Adrenal gland (tissue), 12 donors: ENCODE data around the gene PLXNA4. TPM values are rescaled to one million over a fixed set of nuclear protein-coding genes. Genes with fewer than 3 reads are reported as not detected.
A peak's percentile ranks its signal among the peaks of the same experiment; 100 is the strongest.

Source experiments
- DNase-seq, 7 donors: peaks; one replicate each; pipeline ENCODE4 v3.0.0-alpha.2; 2019 to 2020
- H3K27ac ChIP-seq, 5 donors: fragments of 200-600 bp; sonication (generic) in 4 of 5; 1 replicate in 3 of 5; 2 replicates in 2 of 5; pipeline versions ENCODE4 v1.5.1 to v1.8.0; 2016 to 2020; ENCODE audit warnings: mild to moderate bottlenecking in 1 of 5
- H3K27me3 ChIP-seq: fragments of 200-600 bp; 2 replicates; pipeline ENCODE4 v1.8.0; 2021
- H3K36me3 ChIP-seq, 2 donors: fragments of 200-600 bp; replicated peaks in 1 of 2; 1 replicate in 1 of 2; 2 replicates in 1 of 2; pipeline versions ENCODE4 v1.5.1 to v1.8.0; 2018 to 2022
- H3K4me1 ChIP-seq, 2 donors: fragments of 200-600 bp; replicated peaks in 1 of 2; 1 replicate in 1 of 2; 2 replicates in 1 of 2; pipeline versions ENCODE4 v1.5.1 to v1.8.0; 2018 to 2021
- H3K4me3 ChIP-seq, 4 donors: fragments of 200-600 bp; sonication (generic) in 3 of 4; one replicate each; pipeline ENCODE4 v1.5.1; 2016 to 2018
- H3K9me3 ChIP-seq, 3 donors: fragments of 200-600 bp; sonication (generic) in 1 of 3; replicated peaks in 1 of 3; 1 replicate in 2 of 3; 2 replicates in 1 of 3; pipeline versions ENCODE4 v1.5.1 to v1.8.0; 2016 to 2021
- POLR2A ChIP-seq, 2 donors: fragments of 450-650 bp; IDR thresholded peaks; one replicate each; pipeline ENCODE4 v1.6.1; 2017; ENCODE audit warnings: antibody characterized with exemption in 2 of 2, mild to moderate bottlenecking in 2 of 2, moderate library complexity in 1 of 2
- WGBS, 4 donors: extraction: QIAGEN DNeasy Blood & Tissue Kit in 2 of 4; methylation state at CpG; one replicate each; pipeline versions ENCODE4 v1.1.5 to v1.1.7; 2013 to 2017; 5-methylcytosine and 5-hydroxymethylcytosine counted together
- intact Hi-C, 2 donors: fragments of 100-400 bp; cut with DNase I; formaldehyde crosslinking; loops; one replicate each; pipeline versions ENCODE4 v1.14.1 to v1.15.0; 2022 to 2023
- polyA plus RNA-seq, 3 donors: library from polyadenylated mRNA; stranded (reverse); fragments of 200-250 nt in 2 of 3; fragments of 350-450 nt in 1 of 3; fragmentation: Illumina TruSeq in 1 of 3; extraction: RNeasy Lipid Tissue Mini Kit (QIAGEN cat#74804) in 1 of 3; gene quantifications; one replicate each; pipeline ENCODE4 v1.2.3, GENCODE V29; 2013 to 2014
- total RNA-seq, 9 donors: library from RNA; depleted of rRNA in 4 of 9; stranded (reverse); fragments of >200 nt in 4 of 9; fragments of 120-200 nt in 1 of 9; fragmentation: NEBNext Ultra II Directional in 1 of 9; extraction: Animal tissue kit (Norgen Biotek cat#: 25700) in 1 of 9; gene quantifications; one replicate each; pipeline versions ENCODE4 v1.1.0 to v1.2.4, GENCODE V29; 2013 to 2023
- TF ChIP-seq, protein P1 (sequence below), 6 experiments: fragments of 450-650 bp in 4 of 6; fragments of 200-600 bp in 2 of 6; sonication (generic) in 1 of 6; IDR thresholded peaks; 1 replicate in 5 of 6; 2 replicates in 1 of 6; pipeline versions ENCODE4 v1.5.1 to v1.8.0; 2016 to 2021; ENCODE audit warnings: antibody characterized with exemption in 6 of 6, mild to moderate bottlenecking in 2 of 6, moderate library complexity in 1 of 6
- donor health status: healthy with polysubstance abuse.
- donor health status: Bipolar disorder and iron deficiency.
- donor health status: DM: yes; HTN: yes; CAD: no.
- donor health status: DM: no; HTN: no; CAD: no.
- donor health status: DM: no; HTN: no; CAD: no.
- donor health status: DM: yes; HTN: yes; CAD: no.

PLXNA4 gene
- total and polyA plus RNA-seq, 12 donors: 0.99 to 10.7 (median 3.6) TPM

DNA sequence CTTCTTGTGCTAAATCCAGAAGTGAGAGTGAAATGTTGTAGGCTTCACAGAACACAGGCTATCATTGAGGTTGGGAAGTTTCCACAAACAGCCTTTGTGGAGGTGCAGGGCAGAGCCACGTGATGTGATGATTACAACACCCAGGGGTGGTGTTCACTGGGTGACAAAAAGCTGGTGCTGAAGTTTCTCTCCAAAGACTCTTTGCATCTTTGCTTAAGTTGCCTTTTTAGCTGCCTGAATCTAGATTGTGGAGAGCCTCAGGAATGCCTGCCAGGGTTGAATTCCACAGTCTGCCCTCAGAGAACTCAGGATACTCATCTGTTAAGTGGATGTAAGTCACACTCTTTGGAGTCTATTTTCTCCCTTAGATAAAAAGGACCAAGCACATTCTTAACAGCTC lies 56.3 kb downstream of the PLXNA4 start:
- Histone ChIP-seq H3K9me3 (no peaks in the 10 kb centered on the region), H3K27ac (no peak overlapping the region), H3K36me3 (no peaks in the 10 kb centered on the region), H3K4me1 (peaks cover 0 to 4% of the 10 kb centered on the region in 2 donors), H3K4me3 (no peak overlapping the region), H3K27me3 (no peaks in the 10 kb centered on the region)
- no peak for TF ChIP-seq POLR2A (IDR thresholded peaks at IDR 0.05)
- TF ChIP-seq, protein P1, sequence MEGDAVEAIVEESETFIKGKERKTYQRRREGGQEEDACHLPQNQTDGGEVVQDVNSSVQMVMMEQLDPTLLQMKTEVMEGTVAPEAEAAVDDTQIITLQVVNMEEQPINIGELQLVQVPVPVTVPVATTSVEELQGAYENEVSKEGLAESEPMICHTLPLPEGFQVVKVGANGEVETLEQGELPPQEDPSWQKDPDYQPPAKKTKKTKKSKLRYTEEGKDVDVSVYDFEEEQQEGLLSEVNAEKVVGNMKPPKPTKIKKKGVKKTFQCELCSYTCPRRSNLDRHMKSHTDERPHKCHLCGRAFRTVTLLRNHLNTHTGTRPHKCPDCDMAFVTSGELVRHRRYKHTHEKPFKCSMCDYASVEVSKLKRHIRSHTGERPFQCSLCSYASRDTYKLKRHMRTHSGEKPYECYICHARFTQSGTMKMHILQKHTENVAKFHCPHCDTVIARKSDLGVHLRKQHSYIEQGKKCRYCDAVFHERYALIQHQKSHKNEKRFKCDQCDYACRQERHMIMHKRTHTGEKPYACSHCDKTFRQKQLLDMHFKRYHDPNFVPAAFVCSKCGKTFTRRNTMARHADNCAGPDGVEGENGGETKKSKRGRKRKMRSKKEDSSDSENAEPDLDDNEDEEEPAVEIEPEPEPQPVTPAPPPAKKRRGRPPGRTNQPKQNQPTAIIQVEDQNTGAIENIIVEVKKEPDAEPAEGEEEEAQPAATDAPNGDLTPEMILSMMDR (IDR thresholded peaks at IDR 0.05): no peak
- intact Hi-C loops: no loop called here
- DNase-seq: no peak
- 50 to 75% (median 71%) methylated on average over 1 of the region's 1 CpG for WGBS, 4 donors

DNA sequence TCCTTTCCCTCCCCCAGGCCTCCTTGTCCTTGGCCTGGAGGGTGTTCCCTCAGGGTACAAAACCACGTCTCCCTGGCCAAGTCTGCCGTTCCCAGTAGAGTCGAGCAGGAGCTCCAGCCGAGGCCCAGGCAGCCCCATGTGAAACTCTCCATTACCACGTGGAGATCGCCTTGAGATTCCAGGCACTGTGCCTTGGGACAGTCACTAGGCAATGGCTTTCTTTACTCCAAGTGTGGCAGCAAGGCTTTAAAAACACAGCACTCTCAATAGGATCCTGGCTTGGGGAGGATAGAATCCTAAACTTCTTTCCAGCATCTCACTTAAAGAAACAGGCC lies 57.5 kb downstream of the PLXNA4 start:
- 67 to 87% (median 75%) methylated on average over 6 of the region's 6 CpGs for WGBS, 4 donors
- intact Hi-C loops: no loop called here
- DNase-seq: no peak
- Histone ChIP-seq H3K27me3 (no peaks in the 10 kb centered on the region), H3K4me3 (no peak overlapping the region), H3K27ac (no peak overlapping the region), H3K36me3 (no peaks in the 10 kb centered on the region), H3K4me1 (peaks cover 0 to 4% of the 10 kb centered on the region in 2 donors), H3K9me3 (no peaks in the 10 kb centered on the region)
- TF ChIP-seq POLR2A (IDR thresholded peaks at IDR 0.05): no peak
- TF ChIP-seq, protein P1 (IDR thresholded peaks at IDR 0.05): no peak

DNA sequence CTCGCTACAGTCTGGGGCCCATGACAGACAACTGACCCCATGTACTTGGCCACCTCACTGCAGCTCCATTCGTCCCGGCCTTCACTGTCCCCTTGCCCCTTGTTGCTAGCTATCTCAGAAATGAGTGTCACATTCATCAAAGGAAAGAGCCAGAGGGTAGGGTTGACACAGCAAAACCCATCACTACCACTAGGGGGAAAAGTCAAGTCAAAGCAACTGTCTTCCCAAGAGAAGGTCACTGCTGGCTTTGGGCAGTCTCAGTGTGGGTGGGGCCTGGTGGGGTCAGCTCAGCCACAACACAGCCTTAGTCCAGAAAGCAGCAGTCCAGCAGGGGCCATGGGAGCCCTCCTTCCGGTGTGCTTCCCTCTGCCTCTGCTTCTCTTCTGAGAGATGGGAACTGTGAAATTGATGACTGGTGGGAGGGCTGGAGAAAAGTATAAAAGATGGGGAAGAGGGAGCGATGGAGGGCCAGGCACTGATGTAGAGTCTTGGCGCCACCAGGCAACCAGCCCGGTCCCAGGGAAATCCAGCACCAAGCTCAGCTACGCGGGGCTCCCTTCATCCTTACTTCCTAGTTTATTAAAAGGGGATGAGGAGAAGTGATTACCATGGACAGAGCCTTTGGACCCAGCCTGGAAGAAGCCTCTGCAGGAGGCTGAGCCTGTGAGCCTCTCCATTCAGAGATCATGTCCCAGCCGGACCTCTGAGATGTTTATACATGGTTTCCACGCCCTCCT lies 58.0 kb downstream of the PLXNA4 start:
- H3K27ac ChIP-seq: no peak overlapping the region
- peaks cover 0 to 4% of the 10 kb centered on the region in 2 donors for H3K4me1 ChIP-seq
- intact Hi-C loops: no loop called here
- TF ChIP-seq, protein P1 (IDR thresholded peaks at IDR 0.05): peak in 5 of 6 experiments; percentile 10 to 27 (median 22)
- TF ChIP-seq POLR2A (IDR thresholded peaks at IDR 0.05): no peak
- H3K27me3 ChIP-seq: no peaks in the 10 kb centered on the region
- no peak for DNase-seq
- no peaks in the 10 kb centered on the region for H3K36me3 ChIP-seq
- 80 to 85% (median 82%) methylated on average over 11 of the region's 11 CpGs for WGBS, 4 donors
- no peaks in the 10 kb centered on the region for H3K9me3 ChIP-seq
- H3K4me3 ChIP-seq: no peak overlapping the region

DNA sequence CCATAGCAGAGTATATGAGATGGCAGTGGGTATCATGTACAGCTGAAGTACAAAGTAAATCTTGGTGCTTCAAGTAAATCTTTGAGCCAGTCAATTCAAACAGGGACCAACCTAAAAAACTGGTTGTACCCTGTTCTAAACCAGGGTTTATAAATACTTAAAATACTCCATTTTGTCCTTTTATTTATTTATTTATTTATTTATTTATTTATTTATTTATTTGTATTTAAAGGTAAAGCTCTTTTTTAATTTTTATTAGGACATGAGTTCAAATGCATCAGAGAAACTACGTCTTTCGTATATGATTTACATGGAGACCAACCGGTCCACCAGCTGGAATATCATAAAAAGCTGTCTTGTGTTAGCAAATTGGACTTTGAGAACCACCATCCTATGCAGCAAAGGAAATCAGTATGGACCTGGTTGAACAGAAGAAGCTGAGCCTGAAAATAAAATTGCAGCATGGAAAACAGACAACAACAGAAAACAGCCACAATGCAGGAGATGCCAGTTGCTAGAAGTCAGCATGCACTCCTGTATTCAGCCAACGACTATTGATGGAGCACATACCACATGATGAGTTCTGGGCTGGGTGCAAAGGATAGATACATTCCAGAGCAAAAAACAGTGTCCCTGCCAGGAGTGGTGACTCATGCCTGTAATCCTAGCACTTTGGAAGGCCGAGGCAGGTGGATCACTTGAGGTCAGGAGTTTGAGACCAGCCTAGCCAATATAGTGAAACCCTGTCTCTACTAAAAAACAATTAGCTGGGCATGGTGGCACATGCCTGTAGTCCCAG lies 60.0 kb downstream of the PLXNA4 start:
- H3K4me3 ChIP-seq: no peak overlapping the region
- DNase-seq: peak in 2 of 7 donors; percentile 21
- no peaks in the 10 kb centered on the region for H3K9me3 ChIP-seq
- intact Hi-C loops: no loop called here
- no peak overlapping the region for H3K27ac ChIP-seq
- WGBS, 4 donors: 74 to 80% (median 76%) methylated on average over 5 of the region's 5 CpGs
- H3K4me1 ChIP-seq: peaks cover 0 to 4% of the 10 kb centered on the region in 2 donors
- TF ChIP-seq POLR2A (IDR thresholded peaks at IDR 0.05): no peak
- TF ChIP-seq, protein P1 (IDR thresholded peaks at IDR 0.05): no peak
- H3K27me3 ChIP-seq: no peaks in the 10 kb centered on the region
- no peaks in the 10 kb centered on the region for H3K36me3 ChIP-seq
